COLO829 (cell line): ENCODE data around the gene IGDCC3.

Source experiments
- DNase-seq: peaks from one replicate; pipeline ENCODE4 v3.0.0; 2012; ENCODE audit warnings: low spot score

The IGDCC3 gene

GRCh38 chr15:65377976-65378366 is at the start of gene IGDCC3:
IGDCC3 (minus strand) TSS chr15:65378002; CDS start chr15:65377788, 214 bp downstream.
- no peak for DNase-seq

- DNase-seq = no peak
Observed at GRCh38 chr15:65426216-65426853, 48.5 kb upstream of the IGDCC3 start.

GRCh38 chr15:65424683-65425082 is 46.9 kb upstream of the IGDCC3 start:
- DNase-seq = no peak

GRCh38 chr15:65423976-65424679 is 46.3 kb upstream of the IGDCC3 start:
- DNase-seq = no peak

GRCh38 chr15:65423150-65423975 is 45.6 kb upstream of the IGDCC3 start:
- DNase-seq = no peak

GRCh38 chr15:65421360-65422215 is 43.8 kb upstream of the IGDCC3 start:
- no peak for DNase-seq

- no peak for DNase-seq
Observed at GRCh38 chr15:65420975-65421359, 43.2 kb upstream of the IGDCC3 start.

- no peak for DNase-seq
Observed at GRCh38 chr15:65418596-65418995, 40.8 kb upstream of the IGDCC3 start.

- DNase-seq = no peak
Observed at GRCh38 chr15:65416845-65417416, 39.1 kb upstream of the IGDCC3 start.

GRCh38 chr15:65414841-65415621 is 37.2 kb upstream of the IGDCC3 start:
- DNase-seq = no peak

GRCh38 chr15:65413760-65414144 is 36.0 kb upstream of the IGDCC3 start:
- DNase-seq = no peak

- DNase-seq = no peak
Observed at GRCh38 chr15:65413051-65413759, 35.4 kb upstream of the IGDCC3 start.

- DNase-seq = no peak
Observed at GRCh38 chr15:65412556-65412955, 34.8 kb upstream of the IGDCC3 start.

GRCh38 chr15:65411465-65412071 is 33.8 kb upstream of the IGDCC3 start:
- no peak for DNase-seq

GRCh38 chr15:65410972-65411371 is 33.2 kb upstream of the IGDCC3 start:
- DNase-seq = no peak

GRCh38 chr15:65410036-65410435 is 32.2 kb upstream of the IGDCC3 start:
- no peak for DNase-seq

GRCh38 chr15:65409036-65409631 is 31.3 kb upstream of the IGDCC3 start:
- no peak for DNase-seq

- DNase-seq = no peak
Observed at GRCh38 chr15:65408324-65409035, 30.7 kb upstream of the IGDCC3 start.
